Mesodermal cell (in vitro differentiated cells): ENCODE measurements around the gene MAT2B.
"Not testable (repeated sequence)": the region's sequence is repeated elsewhere in the genome, so short reads cannot be mapped to it uniquely, and the experiment has no call there.

ENCODE experiments used
- H3K27ac ChIP-seq: 2 replicates; pipeline ENCODE4 v1.7.0; 2013; ENCODE audit warnings: mild to moderate bottlenecking, low read depth, low read length, moderate library complexity; ENCODE audit not compliant: severe bottlenecking
- H3K36me3 ChIP-seq: 2 replicates; pipeline ENCODE4 v1.7.1; 2013; ENCODE audit warnings: mild to moderate bottlenecking, low read length, moderate library complexity; ENCODE audit not compliant: control insufficient read depth, insufficient read depth
- H3K4me1 ChIP-seq: one replicate; pipeline ENCODE4 v1.7.1; 2013; ENCODE audit warnings: mild to moderate bottlenecking, low read length; ENCODE audit not compliant: insufficient read depth, control insufficient read depth, poor library complexity, severe bottlenecking
- H3K4me3 ChIP-seq: 2 replicates; pipeline ENCODE4 v1.7.0; 2013; ENCODE audit warnings: low read length, control low read depth, mild to moderate bottlenecking; ENCODE audit not compliant: insufficient read depth, poor library complexity, severe bottlenecking; ENCODE audit errors: extremely low read depth
- H3K9me3 ChIP-seq: 2 replicates; pipeline ENCODE4 v1.7.1; 2013; ENCODE audit warnings: mild to moderate bottlenecking, low read length, moderate library complexity; ENCODE audit not compliant: control insufficient read depth
- WGBS, 2 experiments: methylation state at CpG; one replicate each; pipeline ENCODE4 v1.1.5; 2013; ENCODE audit warnings: missing lambda C conversion rate in 2 of 2; ENCODE audit not compliant: insufficient coverage in 2 of 2; 5-methylcytosine and 5-hydroxymethylcytosine counted together

MAT2B gene

DNA sequence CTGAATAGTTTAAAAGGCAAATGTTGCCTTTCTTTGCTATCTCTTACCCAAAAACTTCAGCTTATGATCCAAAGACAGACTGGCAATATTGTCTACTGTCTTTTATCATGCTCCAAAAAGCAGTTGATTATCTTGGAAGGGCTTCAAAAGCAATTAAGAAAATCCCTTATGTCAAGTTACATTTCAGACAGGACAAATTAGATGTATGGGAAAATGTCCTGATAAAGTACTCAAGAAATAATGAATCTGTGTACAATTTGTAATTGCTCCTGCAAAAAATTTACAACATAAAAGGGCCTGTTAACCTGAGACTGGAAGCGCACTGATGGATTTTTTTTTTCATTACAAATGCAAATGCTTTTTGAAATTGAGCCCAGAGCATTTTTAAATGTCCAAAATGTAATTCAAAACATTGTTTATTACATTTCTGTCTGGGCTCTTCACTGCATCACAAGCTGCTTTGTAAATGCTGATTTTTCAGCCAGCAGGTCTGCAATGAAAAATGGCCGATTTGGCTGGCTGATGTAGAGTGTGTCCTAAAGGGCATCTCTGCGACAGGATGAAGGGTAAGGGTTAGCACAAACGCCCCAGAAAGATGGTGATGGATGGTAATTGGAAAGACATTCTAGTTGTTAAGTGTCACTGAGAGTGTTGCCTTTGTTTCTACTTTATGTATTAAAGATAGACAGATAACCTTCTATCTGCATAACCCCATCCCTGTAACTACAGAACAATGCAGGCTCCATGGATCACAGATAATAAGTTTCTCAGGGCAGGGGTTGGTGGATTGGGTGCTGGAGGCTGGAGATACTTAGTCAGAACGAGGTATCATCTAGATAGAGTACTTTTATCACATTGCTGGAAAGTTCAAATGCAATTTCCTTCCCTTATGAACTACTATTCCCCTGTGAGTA, 27.0 kb downstream of the MAT2B start:
- no peaks in the 10 kb centered on the region for H3K4me1 ChIP-seq
- H3K27ac ChIP-seq, result no peak overlapping the region
- no peaks in the 10 kb centered on the region for H3K36me3 ChIP-seq
- no peak overlapping the region for H3K4me3 ChIP-seq
- no peaks in the 10 kb centered on the region for H3K9me3 ChIP-seq
- 76 to 92% methylated on average over 2 to 3 of the region's 5 CpGs for WGBS, 2 experiments

DNA sequence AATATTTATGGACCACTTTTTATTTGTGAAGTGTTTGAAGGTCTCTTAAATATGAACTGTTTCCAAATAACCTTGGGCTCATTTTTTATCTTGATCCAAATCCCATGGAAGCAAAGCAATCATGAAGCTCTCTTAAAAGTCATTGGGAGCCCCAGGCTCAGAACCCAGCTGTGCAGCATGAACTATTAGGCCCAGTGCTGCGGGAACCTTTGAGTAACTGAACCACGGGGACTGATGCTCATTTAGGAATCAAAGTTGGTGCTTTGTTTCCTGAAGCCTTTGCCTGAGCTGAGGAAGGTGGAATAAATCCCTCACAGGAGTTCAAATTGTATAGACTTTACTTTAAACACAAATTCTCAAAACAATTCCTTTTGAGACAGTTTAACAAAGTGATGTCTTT, 27.8 kb downstream of the MAT2B start:
- Histone ChIP-seq H3K4me1 (no peaks in the 10 kb centered on the region), H3K36me3 (no peaks in the 10 kb centered on the region), H3K27ac (no peak overlapping the region), H3K4me3 (no peak overlapping the region), H3K9me3 (no peaks in the 10 kb centered on the region)
- 56 to 63% methylated on average over 2 of the region's 2 CpGs for WGBS, 2 experiments

DNA sequence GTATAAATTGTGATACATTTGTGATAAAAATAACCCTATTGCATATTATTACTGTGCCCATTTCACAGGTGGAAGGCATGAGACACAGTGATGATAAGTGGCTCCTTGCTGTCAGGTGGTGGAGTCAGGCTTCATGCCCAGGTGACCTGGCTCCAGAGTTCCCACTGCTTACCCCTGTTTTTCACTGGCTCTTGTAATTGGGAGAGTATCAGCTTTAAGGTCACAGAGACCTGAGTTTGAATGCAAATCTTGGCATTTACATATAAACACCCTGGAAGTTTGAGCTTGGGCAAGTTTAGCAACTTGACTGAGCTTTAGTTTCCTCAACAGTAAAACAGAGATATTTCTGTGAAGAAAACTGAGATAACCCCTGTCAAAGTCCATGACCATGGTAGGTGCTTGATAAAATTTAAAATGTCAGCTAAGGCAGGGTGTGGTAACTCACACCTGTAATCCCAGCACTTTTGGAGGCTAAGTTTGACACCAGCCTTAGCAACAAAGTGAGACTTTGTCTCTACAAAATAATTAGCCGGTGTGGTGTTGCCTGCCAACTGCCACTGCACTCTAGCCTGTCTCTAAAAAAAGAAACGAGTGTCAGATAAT, 29.2 kb downstream of the MAT2B start:
- H3K4me3 ChIP-seq, result no peak overlapping the region
- H3K4me1 ChIP-seq, result no peaks in the 10 kb centered on the region
- no peak overlapping the region for H3K27ac ChIP-seq
- WGBS, 2 experiments, result 100% methylated on average over 1 of the region's 2 CpGs; no CpG with 5 or more reads in 1 of the 2 experiments
- H3K9me3 ChIP-seq, result no peaks in the 10 kb centered on the region
- H3K36me3 ChIP-seq, result no peaks in the 10 kb centered on the region

- H3K4me3 ChIP-seq, result no peak overlapping the region
- H3K4me1 ChIP-seq, result no peaks in the 10 kb centered on the region
- WGBS, 2 experiments, result 79 to 82% methylated on average over 3 of the region's 3 CpGs
- H3K27ac ChIP-seq, result no peak overlapping the region
- H3K9me3 ChIP-seq, result no peaks in the 10 kb centered on the region
- H3K36me3 ChIP-seq, result no peaks in the 10 kb centered on the region
Measured at GRCh38 chr5:163535290-163535689, 29.9 kb downstream of the MAT2B start.

DNA sequence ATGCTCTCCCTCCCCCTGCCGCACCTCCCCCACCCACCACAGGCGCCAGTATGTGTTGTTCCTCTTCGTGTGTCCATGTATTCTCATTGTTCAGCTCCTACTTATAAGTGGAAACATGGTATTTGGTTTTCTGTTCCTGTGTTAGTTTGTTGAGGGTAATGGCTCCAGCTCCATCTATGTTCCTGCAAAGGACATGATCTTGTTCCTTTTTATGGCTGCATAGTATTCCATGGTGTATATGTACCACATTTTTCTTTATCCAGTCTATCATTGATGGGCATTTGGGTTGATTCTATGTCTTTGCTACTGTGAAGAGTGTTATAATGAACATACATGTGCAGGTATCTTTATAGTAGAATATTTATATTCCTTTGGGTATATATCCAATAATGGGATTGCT, 31.0 kb downstream of the MAT2B start:
- H3K9me3 ChIP-seq, H3K4me3 ChIP-seq, H3K36me3 ChIP-seq, H3K4me1 ChIP-seq, H3K27ac ChIP-seq: not testable (repeated sequence)
- no CpG with 5 or more reads among the region's 3 CpGs for WGBS, 2 experiments

- Histone ChIP-seq H3K4me1 (no peaks in the 10 kb centered on the region), H3K9me3 (no peaks in the 10 kb centered on the region), H3K27ac (no peak overlapping the region), H3K36me3 (no peaks in the 10 kb centered on the region), H3K4me3 (no peak overlapping the region)
- no CpG with 5 or more reads among the region's 1 CpG for WGBS, 2 experiments
Measured at GRCh38 chr5:163540696-163541095, 35.3 kb downstream of the MAT2B start.

- WGBS, 2 experiments, result 71 to 91% methylated on average over 1 to 2 of the region's 2 CpGs
- no peaks in the 10 kb centered on the region for H3K9me3 ChIP-seq
Measured at GRCh38 chr5:163542771-163543170, 37.4 kb downstream of the MAT2B start.

GRCh38 chr5:163544041-163544440, 38.6 kb downstream of the MAT2B start:
- H3K4me1 ChIP-seq, result no peaks in the 10 kb centered on the region
- WGBS, 2 experiments, result 76 to 77% methylated on average over 4 of the region's 4 CpGs
- H3K4me3 ChIP-seq, result no peak overlapping the region
- no peak overlapping the region for H3K27ac ChIP-seq
- no peaks in the 10 kb centered on the region for H3K36me3 ChIP-seq
- no peaks in the 10 kb centered on the region for H3K9me3 ChIP-seq

More at GRCh38 chr5:163542771-163543170, 37.4 kb downstream of the MAT2B start:
- Histone ChIP-seq H3K27ac (no peak overlapping the region), H3K4me3 (no peak overlapping the region), H3K4me1 (no peaks in the 10 kb centered on the region), H3K36me3 (no peaks in the 10 kb centered on the region)

GRCh38 chr5:163544836-163545235, 39.4 kb downstream of the MAT2B start:
- no peak overlapping the region for H3K27ac ChIP-seq
- 93 to 97% methylated on average over 2 to 3 of the region's 4 CpGs for whole genome bisulfite sequencing, 2 experiments
- no peaks in the 10 kb centered on the region for H3K9me3 ChIP-seq
- no peaks in the 10 kb centered on the region for H3K36me3 ChIP-seq
- no peak overlapping the region for H3K4me3 ChIP-seq
- H3K4me1 ChIP-seq, result no peaks in the 10 kb centered on the region

DNA sequence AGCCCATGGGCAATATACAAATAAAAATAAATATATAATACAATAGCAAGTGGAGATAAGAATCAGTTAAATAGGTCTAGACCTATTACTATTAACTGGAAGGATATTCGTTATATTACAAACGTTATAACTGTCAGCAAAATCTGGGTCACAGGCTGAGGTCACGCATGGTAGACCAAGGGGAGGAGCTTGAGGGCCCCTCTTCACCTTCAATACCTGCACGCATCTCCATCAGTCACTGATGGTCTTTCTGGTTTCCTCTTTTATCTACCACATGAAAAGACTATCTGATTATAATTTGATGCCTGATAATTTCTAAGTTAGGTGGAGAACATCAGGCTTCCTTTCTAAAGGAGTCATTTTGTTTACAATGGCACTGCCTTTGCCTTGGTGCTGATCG, 43.2 kb downstream of the MAT2B start:
- no peak overlapping the region for H3K27ac ChIP-seq
- WGBS, 2 experiments, result 100% methylated on average over 1 of the region's 5 CpGs
- no peak overlapping the region for H3K4me3 ChIP-seq
- no peaks in the 10 kb centered on the region for H3K36me3 ChIP-seq
- H3K9me3 ChIP-seq, result no peaks in the 10 kb centered on the region
- H3K4me1 ChIP-seq, result no peaks in the 10 kb centered on the region

DNA sequence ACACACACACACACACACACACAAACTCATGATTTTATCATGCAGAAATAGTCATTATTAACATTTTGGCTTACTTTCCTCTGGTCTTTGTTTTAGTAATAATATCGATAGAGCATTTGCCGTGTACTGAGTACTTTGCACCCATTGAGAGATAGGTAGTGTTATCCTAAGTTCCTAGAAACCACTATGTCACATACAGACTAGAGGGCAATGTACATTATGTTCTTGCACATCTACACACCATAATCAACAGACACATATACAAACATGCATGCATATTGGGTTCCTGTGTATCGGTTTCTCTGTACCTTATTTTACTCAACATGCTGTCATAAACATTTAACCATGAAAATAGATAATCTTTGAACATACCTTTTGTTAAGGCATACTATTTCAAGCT, 45.7 kb downstream of the MAT2B start:
- Histone ChIP-seq H3K27ac (no peak overlapping the region), H3K4me1 (no peaks in the 10 kb centered on the region), H3K36me3 (no peaks in the 10 kb centered on the region), H3K4me3 (no peak overlapping the region), H3K9me3 (no peaks in the 10 kb centered on the region)
- no CpG with 5 or more reads among the region's 3 CpGs for WGBS, 2 experiments
